NT2/D1 (cell line): ENCODE results near the gene NLRX1.

Experiments used
- SUZ12 ChIP-seq: IDR thresholded peaks from 2 replicates; pipeline ENCODE4 v1.6.1; 2011; ENCODE audit not compliant: insufficient read length, insufficient read depth; ENCODE audit errors: extremely low read depth
- YY1 ChIP-seq: IDR thresholded peaks from 2 replicates; pipeline ENCODE4 v1.6.1; 2011; ENCODE audit not compliant: insufficient read length, insufficient read depth

- TF ChIP-seq YY1 (no peak), SUZ12 (no peak)
These were observed 37.3 kb downstream of the NLRX1 start, which contains the start of gene CBL for GRCh38 chr11:119205574-119206510.
